ENCODE measurements around the gene CD200R1L. TPM values are rescaled to one million over a fixed set of nuclear protein-coding genes. Genes with fewer than 3 reads are reported as not detected.
"Not testable (repeated sequence)": the region's sequence is repeated elsewhere in the genome, so short reads cannot be mapped to it uniquely, and the experiment has no call there.

Gene CD200R1L
- total RNA-seq, 2 donors from 2014 or later, result not detected

DNA sequence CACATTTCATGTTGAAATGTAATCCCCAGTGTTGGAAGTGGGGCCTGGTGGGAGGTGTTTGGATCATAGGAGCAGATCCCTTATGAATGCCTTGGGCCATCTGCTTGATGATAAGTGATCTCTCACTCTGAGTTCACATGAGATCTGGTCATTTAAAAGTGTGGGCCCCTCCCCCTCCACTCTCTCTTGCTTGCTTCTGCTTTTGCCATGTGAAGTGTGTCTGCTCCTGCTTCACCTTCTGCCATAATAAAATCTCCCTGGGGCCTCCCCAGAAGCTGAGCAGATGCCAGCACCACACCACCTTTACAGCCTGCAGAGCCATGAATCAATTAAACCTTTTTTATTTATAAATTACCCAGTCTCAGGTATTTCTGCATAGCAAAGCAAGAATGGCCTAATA, 14.2 kb upstream of the CD200R1L start:
- Histone ChIP-seq H3K4me1 (no peaks in the 10 kb centered on the region), H3K4me3 (no peak overlapping the region), H3K27me3 (no peaks in the 10 kb centered on the region), H3K36me3 (no peaks in the 10 kb centered on the region), H3K27ac (no peak overlapping the region), H3K9me3 (peaks cover 0 to 14% of the 10 kb centered on the region in 2 donors)
- DNase-seq (ENCODE audit: low spot score), result no peak
- TF ChIP-seq, protein P1, sequence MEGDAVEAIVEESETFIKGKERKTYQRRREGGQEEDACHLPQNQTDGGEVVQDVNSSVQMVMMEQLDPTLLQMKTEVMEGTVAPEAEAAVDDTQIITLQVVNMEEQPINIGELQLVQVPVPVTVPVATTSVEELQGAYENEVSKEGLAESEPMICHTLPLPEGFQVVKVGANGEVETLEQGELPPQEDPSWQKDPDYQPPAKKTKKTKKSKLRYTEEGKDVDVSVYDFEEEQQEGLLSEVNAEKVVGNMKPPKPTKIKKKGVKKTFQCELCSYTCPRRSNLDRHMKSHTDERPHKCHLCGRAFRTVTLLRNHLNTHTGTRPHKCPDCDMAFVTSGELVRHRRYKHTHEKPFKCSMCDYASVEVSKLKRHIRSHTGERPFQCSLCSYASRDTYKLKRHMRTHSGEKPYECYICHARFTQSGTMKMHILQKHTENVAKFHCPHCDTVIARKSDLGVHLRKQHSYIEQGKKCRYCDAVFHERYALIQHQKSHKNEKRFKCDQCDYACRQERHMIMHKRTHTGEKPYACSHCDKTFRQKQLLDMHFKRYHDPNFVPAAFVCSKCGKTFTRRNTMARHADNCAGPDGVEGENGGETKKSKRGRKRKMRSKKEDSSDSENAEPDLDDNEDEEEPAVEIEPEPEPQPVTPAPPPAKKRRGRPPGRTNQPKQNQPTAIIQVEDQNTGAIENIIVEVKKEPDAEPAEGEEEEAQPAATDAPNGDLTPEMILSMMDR (IDR thresholded peaks at IDR 0.05), result no peak

DNA sequence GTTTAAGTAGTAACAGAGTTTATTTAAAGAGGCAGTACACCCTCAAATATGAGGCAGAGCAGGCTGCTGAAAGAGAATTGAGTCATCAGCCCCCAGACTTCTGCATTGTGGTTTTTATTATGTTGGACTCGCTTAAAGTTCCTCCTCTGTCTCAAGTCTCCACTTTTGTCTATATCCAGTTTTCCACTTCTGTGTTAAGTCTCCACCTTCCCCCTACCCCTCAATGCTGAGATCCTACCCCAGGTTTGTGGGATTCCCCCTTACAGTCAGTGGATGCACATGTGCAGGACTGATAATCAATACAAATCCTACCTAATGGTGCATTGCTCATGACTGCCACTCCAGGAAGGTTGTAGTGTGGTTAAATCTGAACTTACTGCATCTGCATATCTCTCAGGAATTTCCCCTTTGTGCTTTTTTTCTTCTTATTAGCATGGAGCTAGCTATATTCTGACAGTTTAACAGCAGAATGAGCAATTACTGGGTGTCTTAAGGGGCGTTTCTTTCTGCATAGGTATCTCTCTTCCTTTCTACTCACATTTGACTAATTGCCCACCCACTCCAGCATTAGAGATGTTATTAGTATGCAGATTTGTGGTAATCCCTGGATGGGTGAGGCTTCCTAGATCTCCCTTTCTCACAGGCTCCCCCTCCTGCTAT, 11.9 kb upstream of the CD200R1L start:
- peaks cover 0 to 22% of the 10 kb centered on the region in 2 donors for H3K9me3 ChIP-seq
- H3K27me3 ChIP-seq, result no peaks in the 10 kb centered on the region
- H3K4me1 ChIP-seq, result no peaks in the 10 kb centered on the region
- H3K36me3 ChIP-seq, result no peaks in the 10 kb centered on the region
- H3K4me3 ChIP-seq, result no peak overlapping the region
- TF ChIP-seq, protein P1 (IDR thresholded peaks at IDR 0.05), result no peak
- H3K27ac ChIP-seq, result no peak overlapping the region
- DNase-seq (ENCODE audit: low spot score), result no peak

DNA sequence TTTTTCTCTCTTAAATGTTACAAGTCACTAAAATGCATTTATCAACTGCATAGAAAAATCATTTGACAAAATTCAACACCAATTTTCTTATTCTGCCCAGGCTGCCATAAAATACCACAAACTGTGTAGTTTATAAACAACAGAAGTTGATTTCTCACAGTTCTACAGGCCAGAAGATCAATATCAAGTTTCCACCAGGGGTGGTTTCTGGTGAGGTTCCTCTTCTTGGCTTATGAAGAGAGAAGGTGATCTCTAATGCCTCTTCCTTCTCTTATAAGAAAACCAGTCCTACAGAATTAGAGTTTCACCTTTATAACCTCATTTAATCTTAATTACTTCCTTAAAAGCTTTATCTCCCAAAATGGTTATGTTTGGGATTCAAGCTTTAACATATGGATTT, 10.9 kb upstream of the CD200R1L start:
- Histone ChIP-seq H3K9me3 (peaks cover 0 to 22% of the 10 kb centered on the region in 2 donors), H3K4me3 (no peak overlapping the region), H3K4me1 (no peaks in the 10 kb centered on the region), H3K27ac (no peak overlapping the region), H3K27me3 (no peaks in the 10 kb centered on the region), H3K36me3 (no peaks in the 10 kb centered on the region)
- TF ChIP-seq, protein P1 (IDR thresholded peaks at IDR 0.05), result no peak
- DNase-seq (ENCODE audit: low spot score), result no peak

DNA sequence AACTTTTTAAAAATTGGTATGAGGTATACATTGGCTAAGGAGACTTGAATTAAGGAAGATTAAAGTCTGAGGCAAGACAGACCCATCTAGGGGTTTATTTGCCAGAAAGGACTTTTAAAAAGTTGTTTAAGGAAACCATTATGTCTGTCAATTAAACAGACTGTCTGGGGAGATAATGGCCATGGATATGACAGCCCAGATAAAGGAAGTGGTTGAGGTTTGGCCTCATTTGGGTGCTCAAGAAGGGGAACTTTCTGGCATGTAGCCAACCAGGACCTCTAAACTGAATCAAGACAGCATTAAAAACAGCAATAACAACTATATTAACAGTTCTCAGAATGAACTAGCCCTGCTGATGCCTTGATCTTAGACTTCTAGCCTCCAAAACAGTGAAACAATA, 9.9 kb upstream of the CD200R1L start:
- TF ChIP-seq, protein P1 (IDR thresholded peaks at IDR 0.05), result no peak
- no peak for DNase-seq (ENCODE audit: low spot score)
- Histone ChIP-seq H3K27me3 (no peaks in the 10 kb centered on the region), H3K4me1 (no peaks in the 10 kb centered on the region), H3K9me3 (peaks cover 0 to 26% of the 10 kb centered on the region in 2 donors), H3K4me3 (no peak overlapping the region), H3K27ac (no peak overlapping the region), H3K36me3 (no peaks in the 10 kb centered on the region)

DNA sequence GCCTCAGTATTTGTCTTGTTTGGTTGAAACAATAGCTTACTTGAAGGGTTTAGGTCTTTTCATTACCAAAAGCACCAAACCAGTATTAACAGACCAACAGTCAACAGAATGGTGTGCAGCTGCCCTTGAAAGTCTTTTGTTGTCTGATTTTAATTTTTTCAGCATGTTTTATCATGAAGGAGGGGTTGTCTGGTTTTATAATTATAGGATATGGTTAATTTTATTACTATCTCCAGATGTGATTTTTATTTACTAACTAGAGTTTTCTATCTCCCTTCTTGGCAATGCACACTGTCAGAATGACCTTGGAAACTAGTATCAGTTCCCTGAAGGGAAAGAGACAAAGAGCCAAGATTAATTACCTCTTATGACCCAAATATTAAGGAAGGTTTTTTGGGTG, 9.2 kb upstream of the CD200R1L start:
- DNase-seq (ENCODE audit: low spot score), result no peak
- Histone ChIP-seq H3K4me1 (no peaks in the 10 kb centered on the region), H3K27me3 (no peaks in the 10 kb centered on the region), H3K4me3 (no peak overlapping the region), H3K27ac (no peak overlapping the region), H3K36me3 (no peaks in the 10 kb centered on the region), H3K9me3 (peaks cover 0 to 32% of the 10 kb centered on the region in 2 donors)
- TF ChIP-seq, protein P1 (IDR thresholded peaks at IDR 0.05), result no peak

DNA sequence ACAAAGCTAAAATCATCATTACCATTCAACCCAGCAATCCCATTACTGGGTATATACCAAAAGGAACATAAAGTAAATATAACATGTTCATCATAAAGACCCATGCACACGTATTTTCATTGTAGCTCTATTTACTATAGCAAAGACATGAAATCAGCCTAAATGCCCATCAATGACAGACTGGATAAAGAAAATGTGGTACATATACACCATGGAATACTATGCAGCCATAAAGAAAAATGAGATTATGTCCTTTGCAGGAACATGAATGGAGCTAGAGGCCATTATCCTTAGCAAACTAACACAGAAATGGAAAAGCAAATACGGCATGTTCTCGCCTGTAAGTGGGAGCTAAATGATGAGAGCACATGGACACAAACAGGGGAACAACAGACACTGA, 8.4 kb upstream of the CD200R1L start:
- H3K27ac ChIP-seq; H3K4me1 ChIP-seq; H3K27me3 ChIP-seq; H3K36me3 ChIP-seq; DNase-seq (ENCODE audit: low spot score); H3K4me3 ChIP-seq: not testable (repeated sequence)
- H3K9me3 ChIP-seq, result peaks cover 0 to 36% of the 10 kb centered on the region in 2 donors

Measured in right atrium auricular region (tissue), 2 donors.